IPS-11a (cell line): Measurements from ENCODE around the gene PRELID1.
A peak's percentile ranks its signal among the peaks of the same experiment; 100 is the strongest.
"Not testable (repeated sequence)": the region's sequence is repeated elsewhere in the genome, so short reads cannot be mapped to it uniquely, and the experiment has no call there.

Experiments
- H3K4me3 ChIP-seq: one replicate; pipeline ENCODE4 v1.5.1; 2013; ENCODE audit warnings: low read depth, low read length, control low read depth

The PRELID1 gene

GRCh38 chr5:177334781-177335700 is 31.4 kb downstream of the PRELID1 start:
- H3K4me3 ChIP-seq, result no peak overlapping the region

GRCh38 chr5:177335701-177336065 is 32.1 kb downstream of the PRELID1 start:
- no peak overlapping the region for H3K4me3 ChIP-seq

- H3K4me3 ChIP-seq, result no peak overlapping the region
Observed at GRCh38 chr5:177336112-177336511, 32.5 kb downstream of the PRELID1 start.

GRCh38 chr5:177336603-177337494 is 33.2 kb downstream of the PRELID1 start:
- H3K4me3 ChIP-seq, result no peak overlapping the region

GRCh38 chr5:177338251-177339106 is 34.9 kb downstream of the PRELID1 start:
- H3K4me3 ChIP-seq, result no peak overlapping the region

GRCh38 chr5:177339107-177339638 is 35.6 kb downstream of the PRELID1 start:
- no peak overlapping the region for H3K4me3 ChIP-seq

GRCh38 chr5:177343000-177343399 is 39.4 kb downstream of the PRELID1 start:
- H3K4me3 ChIP-seq, result not testable (repeated sequence)

GRCh38 chr5:177343777-177344176 is 40.2 kb downstream of the PRELID1 start:
- H3K4me3 ChIP-seq, result no peak overlapping the region

- no peak overlapping the region for H3K4me3 ChIP-seq
Observed at GRCh38 chr5:177344891-177345290, 41.3 kb downstream of the PRELID1 start.

GRCh38 chr5:177346820-177347219 is 43.2 kb downstream of the PRELID1 start:
- no peak overlapping the region for H3K4me3 ChIP-seq

GRCh38 chr5:177347699-177348098 is 44.1 kb downstream of the PRELID1 start:
- H3K4me3 ChIP-seq, result no peak overlapping the region

GRCh38 chr5:177349362-177349647 is 45.7 kb downstream of the PRELID1 start:
- H3K4me3 ChIP-seq, result no peak overlapping the region

- no peak overlapping the region for H3K4me3 ChIP-seq
Observed at GRCh38 chr5:177349762-177350161, 46.2 kb downstream of the PRELID1 start.

GRCh38 chr5:177350776-177351391 is 47.3 kb downstream of the PRELID1 start:
- peak overlapping the region; percentile 99 for H3K4me3 ChIP-seq

GRCh38 chr5:177351392-177352329 is 48.1 kb downstream of the PRELID1 start, which contains the start of gene LMAN2:
TSS of gene LMAN2 (minus strand) at chr5:177351668. CDS start at chr5:177351647, 21 bp downstream.
- peak within 1 kb of the TSS; percentile 99 for H3K4me3 ChIP-seq

GRCh38 chr5:177353093-177353492 is 49.5 kb downstream of the PRELID1 start:
- H3K4me3 ChIP-seq, result no peak overlapping the region

GRCh38 chr5:177354256-177354655 is 50.7 kb downstream of the PRELID1 start:
- H3K4me3 ChIP-seq, result no peak overlapping the region

- H3K4me3 ChIP-seq, result no peak overlapping the region
Observed at GRCh38 chr5:177354711-177355110, 51.1 kb downstream of the PRELID1 start.
